KMS-11 (cell line): ENCODE results near the gene NFKBIL1.
"Not testable (repeated sequence)": the region's sequence is repeated elsewhere in the genome, so short reads cannot be mapped to it uniquely, and the experiment has no call there.

ENCODE experiments used
- H2AFZ ChIP-seq: fragments of 200-600 bp; sonication (generic); 2 replicates; pipeline ENCODE4 v1.6.1; 2016; ENCODE audit warnings: antibody characterized with exemption, mixed run types, low read depth
- H3K27ac ChIP-seq: fragments of 200-600 bp; sonication (generic); 2 replicates; pipeline ENCODE4 v1.6.1; 2016; ENCODE audit warnings: mild to moderate bottlenecking, mixed run types
- H3K27me3 ChIP-seq: fragments of 200-600 bp; sonication (generic); 2 replicates; pipeline ENCODE4 v1.6.1; 2017; ENCODE audit warnings: mild to moderate bottlenecking, low read depth, mixed run types, moderate library complexity; ENCODE audit not compliant: insufficient read depth
- H3K36me3 ChIP-seq: fragments of 200-600 bp; sonication (generic); 2 replicates; pipeline ENCODE4 v1.6.1; 2017; ENCODE audit warnings: mild to moderate bottlenecking, mixed run types; ENCODE audit not compliant: insufficient read depth
- H3K4me1 ChIP-seq: fragments of 200-600 bp; sonication (generic); 2 replicates; pipeline ENCODE4 v1.6.1; 2016; ENCODE audit warnings: mild to moderate bottlenecking, low read depth, mixed run types; ENCODE audit not compliant: poor library complexity, severe bottlenecking
- H3K4me2 ChIP-seq: fragments of 200-600 bp; sonication (generic); 2 replicates; pipeline ENCODE4 v1.7.0; 2016; ENCODE audit warnings: mild to moderate bottlenecking, mixed run types
- H3K4me3 ChIP-seq: fragments of 200-600 bp; sonication (generic); IDR thresholded peaks from 2 replicates; pipeline ENCODE4 v1.6.1; 2017; ENCODE audit warnings: low read depth, low read length, mixed read lengths; ENCODE audit not compliant: insufficient read depth
- H3K79me2 ChIP-seq: fragments of 200-600 bp; sonication (generic); 2 replicates; pipeline ENCODE4 v1.6.1; 2016; ENCODE audit warnings: low read depth, mixed run types; ENCODE audit not compliant: insufficient read depth
- H3K9ac ChIP-seq: fragments of 200-600 bp; sonication (generic); 2 replicates; pipeline ENCODE4 v1.6.1; 2016; ENCODE audit warnings: mild to moderate bottlenecking, mixed run types
- H4K20me1 ChIP-seq: fragments of 200-600 bp; sonication (generic); 2 replicates; pipeline ENCODE4 v1.6.1; 2016; ENCODE audit warnings: mild to moderate bottlenecking, mixed run types; ENCODE audit not compliant: insufficient read depth
- TF ChIP-seq, protein P1 (sequence below): fragments of 200-600 bp; sonication (generic); conservative IDR thresholded peaks from 2 replicates; pipeline ENCODE4 v1.6.1; 2017; ENCODE audit warnings: low read depth, mild to moderate bottlenecking, antibody characterized with exemption, low read length, moderate library complexity, mixed read lengths

The NFKBIL1 gene

DNA sequence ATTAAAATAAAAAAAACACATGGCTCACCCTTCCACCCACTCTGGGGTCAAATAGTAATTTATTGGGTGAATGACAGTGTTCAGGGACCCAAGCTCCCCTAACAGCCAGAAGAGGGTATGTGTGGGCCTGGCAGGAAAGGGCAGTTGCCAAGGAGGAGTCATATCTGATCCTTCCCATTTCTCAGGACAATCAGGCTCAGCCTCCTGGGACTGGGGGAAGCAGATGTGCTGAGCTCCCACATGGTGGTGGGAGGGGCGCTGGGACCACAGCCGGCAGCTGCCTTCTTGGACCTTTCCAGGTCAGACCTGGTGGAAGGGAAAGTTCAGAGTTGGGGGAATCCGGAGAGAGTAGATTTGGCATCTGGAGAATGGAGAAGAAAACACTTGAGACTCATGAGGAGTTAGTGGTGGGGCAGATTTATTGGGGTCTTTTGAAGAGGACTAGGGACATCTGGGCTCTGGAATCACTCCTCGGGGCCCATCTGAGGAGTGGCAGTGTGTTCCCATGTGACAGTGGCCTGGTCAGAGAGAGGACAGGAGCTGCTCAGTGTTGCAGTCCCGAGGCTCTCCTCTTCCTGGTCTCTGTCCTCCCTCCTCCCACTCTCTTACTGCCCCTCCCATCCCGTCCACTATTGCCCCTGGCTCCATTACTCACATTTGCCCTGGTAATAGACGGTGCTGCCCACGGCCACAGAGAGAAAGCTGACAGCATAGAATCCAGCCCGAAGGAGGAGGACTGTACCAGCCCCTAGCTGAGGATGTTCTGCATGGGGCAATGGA lies 41.7 kb downstream of the NFKBIL1 start:
- Histone ChIP-seq H2AFZ (no peak overlapping the region), H3K4me2 (no peak overlapping the region), H3K79me2 (no peaks in the 10 kb centered on the region), H3K9ac (no peak overlapping the region), H4K20me1 (no peaks in the 10 kb centered on the region), H3K36me3 (no peaks in the 10 kb centered on the region), H3K4me3 (no peak overlapping the region), H3K27ac (no peak overlapping the region), H3K4me1 (peaks cover 7% of the 10 kb centered on the region), H3K27me3 (peaks cover 5% of the 10 kb centered on the region; the same call in 1 of the 2 replicates)
- TF ChIP-seq, protein P1, sequence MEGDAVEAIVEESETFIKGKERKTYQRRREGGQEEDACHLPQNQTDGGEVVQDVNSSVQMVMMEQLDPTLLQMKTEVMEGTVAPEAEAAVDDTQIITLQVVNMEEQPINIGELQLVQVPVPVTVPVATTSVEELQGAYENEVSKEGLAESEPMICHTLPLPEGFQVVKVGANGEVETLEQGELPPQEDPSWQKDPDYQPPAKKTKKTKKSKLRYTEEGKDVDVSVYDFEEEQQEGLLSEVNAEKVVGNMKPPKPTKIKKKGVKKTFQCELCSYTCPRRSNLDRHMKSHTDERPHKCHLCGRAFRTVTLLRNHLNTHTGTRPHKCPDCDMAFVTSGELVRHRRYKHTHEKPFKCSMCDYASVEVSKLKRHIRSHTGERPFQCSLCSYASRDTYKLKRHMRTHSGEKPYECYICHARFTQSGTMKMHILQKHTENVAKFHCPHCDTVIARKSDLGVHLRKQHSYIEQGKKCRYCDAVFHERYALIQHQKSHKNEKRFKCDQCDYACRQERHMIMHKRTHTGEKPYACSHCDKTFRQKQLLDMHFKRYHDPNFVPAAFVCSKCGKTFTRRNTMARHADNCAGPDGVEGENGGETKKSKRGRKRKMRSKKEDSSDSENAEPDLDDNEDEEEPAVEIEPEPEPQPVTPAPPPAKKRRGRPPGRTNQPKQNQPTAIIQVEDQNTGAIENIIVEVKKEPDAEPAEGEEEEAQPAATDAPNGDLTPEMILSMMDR, result no peak

DNA sequence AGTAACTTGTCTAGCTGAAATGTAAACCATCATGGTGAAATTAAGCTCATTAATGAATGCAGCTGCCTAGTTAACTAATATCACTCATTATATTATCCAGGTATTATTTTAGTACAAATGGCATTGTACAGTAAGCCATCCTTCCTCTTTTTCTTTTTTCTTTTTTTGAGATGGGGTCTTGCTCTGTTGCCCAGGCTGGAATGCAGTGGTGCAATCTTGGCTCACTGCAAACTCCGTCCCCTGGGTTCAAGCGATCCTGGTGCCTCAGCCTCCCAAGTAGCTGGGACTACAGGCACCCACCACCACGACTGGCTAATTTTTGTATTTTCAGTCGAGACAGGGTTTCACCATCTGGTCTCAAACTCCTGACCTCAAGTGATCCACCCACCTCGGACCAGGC lies 43.3 kb downstream of the NFKBIL1 start:
- not testable (repeated sequence) for H2AFZ ChIP-seq, H3K27ac ChIP-seq, H3K4me1 ChIP-seq, H3K9ac ChIP-seq, H3K4me2 ChIP-seq, H3K4me3 ChIP-seq, H4K20me1 ChIP-seq, H3K36me3 ChIP-seq, H3K27me3 ChIP-seq, H3K79me2 ChIP-seq

DNA sequence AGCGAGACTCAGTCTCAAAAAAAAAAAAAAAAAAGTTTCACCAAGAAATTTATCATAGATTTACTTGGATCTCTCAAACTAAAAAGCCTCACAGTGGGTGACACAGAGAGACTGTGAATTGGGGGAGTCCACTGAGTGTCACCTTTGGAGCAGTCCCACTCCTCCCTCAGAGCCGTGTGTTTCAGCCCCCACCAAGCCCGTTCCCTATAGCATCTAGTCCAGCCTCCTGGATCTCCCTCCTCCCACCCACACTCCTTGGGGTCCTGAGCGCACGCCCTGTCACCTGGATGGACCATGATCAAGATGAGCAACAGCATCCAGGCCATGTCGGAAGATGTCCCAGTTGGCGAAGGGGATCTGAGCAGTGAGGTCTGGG lies 45.0 kb downstream of the NFKBIL1 start:
- Histone ChIP-seq H3K27ac (no peak overlapping the region), H3K36me3 (no peaks in the 10 kb centered on the region), H3K79me2 (no peaks in the 10 kb centered on the region), H3K9ac (no peak overlapping the region), H3K27me3 (peaks cover 5% of the 10 kb centered on the region; the same call in 1 of the 2 replicates), H2AFZ (no peak overlapping the region), H3K4me3 (no peak overlapping the region), H3K4me2 (no peak overlapping the region), H3K4me1 (peaks cover 7% of the 10 kb centered on the region), H4K20me1 (no peaks in the 10 kb centered on the region)
- TF ChIP-seq, protein P1, result no peak

DNA sequence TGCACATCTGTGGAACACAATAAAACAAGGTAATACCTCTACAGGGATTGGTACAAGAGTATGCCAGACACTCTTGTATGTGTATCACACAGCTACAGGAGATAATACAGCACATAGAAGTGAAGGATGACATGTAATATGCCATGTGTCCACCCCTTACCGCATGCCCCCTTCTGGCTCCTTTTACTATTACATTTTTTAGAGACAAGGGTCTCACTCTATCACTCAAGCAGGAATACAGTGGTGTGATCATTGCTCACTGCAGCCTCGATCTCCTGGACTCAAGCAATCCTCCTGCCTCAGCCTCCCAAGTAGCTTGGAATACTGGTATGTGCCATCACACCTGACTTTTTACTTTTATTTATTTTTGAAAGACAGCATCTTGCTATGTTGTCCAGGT lies 49.6 kb downstream of the NFKBIL1 start:
- Histone ChIP-seq H3K79me2 (no peaks in the 10 kb centered on the region), H3K9ac (no peak overlapping the region), H3K27ac (no peak overlapping the region), H2AFZ (no peak overlapping the region), H3K27me3 (no peaks in the 10 kb centered on the region), H4K20me1 (no peaks in the 10 kb centered on the region), H3K4me3 (no peak overlapping the region), H3K4me2 (no peak overlapping the region), H3K4me1 (no peaks in the 10 kb centered on the region), H3K36me3 (no peaks in the 10 kb centered on the region)
- TF ChIP-seq, protein P1, result peak; percentile 45; the same call in 1 of the 2 replicates

DNA sequence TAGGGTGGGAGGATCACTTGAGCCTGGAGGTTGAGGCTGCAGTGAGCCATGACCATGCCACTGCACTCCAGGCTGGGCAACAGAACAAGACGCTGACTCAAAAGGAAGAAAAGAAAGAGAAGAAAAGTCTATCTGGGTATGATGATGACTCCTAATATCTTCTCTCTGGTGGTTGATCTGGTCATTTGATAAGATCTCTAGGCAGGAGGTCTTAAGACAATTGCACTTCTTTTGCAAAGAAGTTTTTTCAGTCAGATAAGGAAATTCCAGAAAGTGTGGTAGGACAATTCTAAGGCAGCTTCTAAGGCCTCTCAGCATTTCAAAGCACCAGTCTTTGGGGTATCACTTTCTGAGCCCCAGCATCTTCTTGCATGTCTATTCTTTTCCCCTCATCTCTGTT lies 59.9 kb downstream of the NFKBIL1 start:
- Histone ChIP-seq H3K27me3 (no peaks in the 10 kb centered on the region), H3K36me3 (no peaks in the 10 kb centered on the region), H3K4me2 (no peak overlapping the region), H4K20me1 (no peaks in the 10 kb centered on the region), H3K79me2 (no peaks in the 10 kb centered on the region), H3K4me3 (no peak overlapping the region), H3K4me1 (no peaks in the 10 kb centered on the region), H3K27ac (no peak overlapping the region), H3K9ac (no peak overlapping the region), H2AFZ (no peak overlapping the region)
- TF ChIP-seq, protein P1, result no peak
